Activated CD8-positive, alpha-beta T cell treated with anti-CD3 and anti-CD28 coated beads for 36 hours (primary cell): ENCODE results near the gene ARMC6. TPM values are rescaled to one million over a fixed set of nuclear protein-coding genes. Genes with fewer than 3 reads are reported as not detected.

Experiments
- ATAC-seq: fragments of 200-7000 bp; cut with Tn5 transposase; one replicate; pipeline ENCODE4 v1.10.0; 2021; ENCODE audit warnings: mild to moderate bottlenecking, moderate library complexity
- CTCF ChIA-PET: fragments of 350-600 bp; sonication (Branson Sonifier 250); formaldehyde crosslinking; loops from one replicate; lab custom pipeline; 2021; ENCODE audit warnings: antibody characterized with exemption; lab: Charles Lee
- POLR2A ChIA-PET: fragments of 350-600 bp; sonication (Branson Sonifier 250); formaldehyde crosslinking; loops from one replicate; lab custom pipeline; 2021; ENCODE audit warnings: antibody characterized with exemption; lab: Charles Lee
- DNase-seq: peaks from one replicate; pipeline ENCODE4 v3.0.0-alpha.2; 2020
- H3K27ac Mint-ChIP-seq: one replicate; pipeline ENCODE4 v1.8.0; 2021; ENCODE audit warnings: mild to moderate bottlenecking, mixed read lengths
- H3K27me3 Mint-ChIP-seq: one replicate; pipeline ENCODE4 v1.8.0; 2021; ENCODE audit warnings: mixed read lengths
- H3K36me3 Mint-ChIP-seq: one replicate; pipeline ENCODE4 v1.8.0; 2021; ENCODE audit warnings: low read depth, mixed read lengths
- H3K4me1 Mint-ChIP-seq: one replicate; pipeline ENCODE4 v1.8.0; 2021; ENCODE audit warnings: low read depth, mixed read lengths
- H3K4me3 Mint-ChIP-seq: one replicate; pipeline ENCODE4 v1.8.0; 2021; ENCODE audit warnings: mild to moderate bottlenecking, moderate library complexity, mixed read lengths
- H3K9me3 Mint-ChIP-seq: one replicate; pipeline ENCODE4 v1.8.0; 2021; ENCODE audit warnings: mixed read lengths
- intact Hi-C: fragments of 100-400 bp; cut with micrococcal nuclease; formaldehyde crosslinking; loops from one replicate; pipeline ENCODE4 v1.10.0; 2022
- total RNA-seq, 2 experiments: library from RNA; stranded (reverse); gene quantifications; one replicate each; pipeline ENCODE4 v1.2.3, GENCODE V29; 2021
- TF ChIP-seq, protein P1 (sequence below): fragments of 200-600 bp; IDR thresholded peaks from one replicate; pipeline ENCODE4 v1.8.0; 2022; ENCODE audit warnings: antibody characterized with exemption, mild to moderate bottlenecking

The ARMC6 gene
- total RNA-seq, 2 experiments from 2014 or later = 34.2 to 42.8 TPM

DNA sequence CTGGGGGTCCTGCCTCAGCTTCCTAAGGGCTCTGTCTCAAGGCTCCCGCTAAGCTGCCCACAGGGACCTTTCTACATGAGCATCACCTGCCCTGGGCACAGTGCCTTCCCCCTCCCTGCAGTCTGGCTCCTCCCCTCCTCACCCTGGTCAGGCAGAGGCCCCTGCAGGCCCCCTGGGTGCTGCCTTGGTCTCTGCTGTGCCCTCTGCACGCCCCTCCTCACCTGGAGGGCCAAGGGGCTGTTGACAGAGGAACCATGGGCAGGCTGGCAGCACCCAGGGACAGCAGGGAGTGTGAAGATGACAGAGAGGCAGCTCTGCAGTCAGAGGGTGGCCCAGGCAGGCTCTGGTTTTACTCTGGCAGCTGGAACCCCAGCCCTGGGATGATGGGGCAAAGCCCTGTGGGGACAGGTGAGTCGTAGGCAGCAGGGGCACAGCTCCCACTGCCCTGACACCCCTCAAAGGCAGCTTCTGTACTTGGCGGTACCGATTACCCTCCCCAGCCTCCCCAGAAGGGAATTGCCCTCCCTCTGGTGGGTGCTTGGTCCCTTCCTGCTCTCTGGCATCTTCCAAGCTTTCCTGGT is 43.2 kb upstream of the ARMC6 start:
- TF ChIP-seq, protein P1, sequence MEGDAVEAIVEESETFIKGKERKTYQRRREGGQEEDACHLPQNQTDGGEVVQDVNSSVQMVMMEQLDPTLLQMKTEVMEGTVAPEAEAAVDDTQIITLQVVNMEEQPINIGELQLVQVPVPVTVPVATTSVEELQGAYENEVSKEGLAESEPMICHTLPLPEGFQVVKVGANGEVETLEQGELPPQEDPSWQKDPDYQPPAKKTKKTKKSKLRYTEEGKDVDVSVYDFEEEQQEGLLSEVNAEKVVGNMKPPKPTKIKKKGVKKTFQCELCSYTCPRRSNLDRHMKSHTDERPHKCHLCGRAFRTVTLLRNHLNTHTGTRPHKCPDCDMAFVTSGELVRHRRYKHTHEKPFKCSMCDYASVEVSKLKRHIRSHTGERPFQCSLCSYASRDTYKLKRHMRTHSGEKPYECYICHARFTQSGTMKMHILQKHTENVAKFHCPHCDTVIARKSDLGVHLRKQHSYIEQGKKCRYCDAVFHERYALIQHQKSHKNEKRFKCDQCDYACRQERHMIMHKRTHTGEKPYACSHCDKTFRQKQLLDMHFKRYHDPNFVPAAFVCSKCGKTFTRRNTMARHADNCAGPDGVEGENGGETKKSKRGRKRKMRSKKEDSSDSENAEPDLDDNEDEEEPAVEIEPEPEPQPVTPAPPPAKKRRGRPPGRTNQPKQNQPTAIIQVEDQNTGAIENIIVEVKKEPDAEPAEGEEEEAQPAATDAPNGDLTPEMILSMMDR = no peak
- DNase-seq = no peak
- ChIA-PET POLR2A (no interaction called here), CTCF (no interaction called here)
- Mint-ChIP-seq H3K36me3 (peaks cover 16% of the 10 kb centered on the region), H3K4me1 (no peaks in the 10 kb centered on the region), H3K9me3 (no peaks in the 10 kb centered on the region), H3K4me3 (no peak overlapping the region), H3K27ac (no peak overlapping the region), H3K27me3 (peaks cover 3% of the 10 kb centered on the region)
- intact Hi-C loops = no loop called here
- no peak for ATAC-seq

DNA sequence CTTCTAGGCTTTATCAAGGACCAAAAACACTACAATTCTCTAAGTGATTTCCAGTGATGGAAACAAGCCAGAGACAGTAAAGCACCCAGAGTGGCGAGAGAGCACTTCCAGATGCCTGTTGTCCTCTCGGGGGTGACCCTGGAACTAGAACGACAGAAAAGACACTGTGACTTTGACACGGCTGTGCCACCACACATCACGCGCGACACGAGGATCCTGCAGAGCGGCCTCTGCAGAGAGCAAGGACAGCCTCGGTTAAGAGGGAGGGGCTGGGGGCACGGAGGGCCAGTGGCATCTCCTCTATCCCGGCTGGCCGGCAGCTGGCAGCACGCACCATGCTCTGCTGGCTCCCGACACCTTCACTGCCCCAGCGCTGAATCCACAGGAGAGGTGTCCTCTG is 42.4 kb upstream of the ARMC6 start:
- TF ChIP-seq, protein P1 = no peak
- no peak overlapping the region for H3K4me3 Mint-ChIP-seq
- POLR2A ChIA-PET = no interaction called here
- H3K27me3 Mint-ChIP-seq = no peaks in the 10 kb centered on the region
- DNase-seq (no peak), ATAC-seq (no peak)
- intact Hi-C loops = no loop called here
- CTCF ChIA-PET = no interaction called here
- no peaks in the 10 kb centered on the region for H3K4me1 Mint-ChIP-seq
- no peak overlapping the region for H3K27ac Mint-ChIP-seq
- no peaks in the 10 kb centered on the region for H3K9me3 Mint-ChIP-seq
- H3K36me3 Mint-ChIP-seq = peaks cover 18% of the 10 kb centered on the region

DNA sequence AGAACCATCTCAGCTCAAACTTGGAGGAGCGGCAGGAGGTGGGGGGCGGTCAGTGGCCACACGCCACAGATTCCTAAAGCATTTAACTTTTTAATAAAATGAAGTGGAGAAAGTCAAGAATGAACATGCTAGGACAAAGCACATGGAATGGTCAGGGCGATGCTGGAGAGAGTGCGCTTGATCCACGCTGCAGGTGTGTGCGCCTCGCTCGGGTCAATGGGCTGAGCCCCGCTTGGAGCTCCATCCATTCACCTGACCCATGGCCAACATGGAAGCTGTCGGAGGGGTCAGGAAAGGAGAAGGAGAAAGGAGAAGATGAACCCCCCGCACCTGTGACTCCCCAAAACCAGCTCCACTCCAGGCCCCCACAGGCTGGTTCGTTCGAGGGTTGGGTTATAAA is 41.9 kb upstream of the ARMC6 start:
- POLR2A ChIA-PET = no interaction called here
- intact Hi-C loops = no loop called here
- TF ChIP-seq, protein P1 = no peak
- Mint-ChIP-seq H3K27ac (no peak overlapping the region), H3K4me1 (no peaks in the 10 kb centered on the region), H3K4me3 (no peak overlapping the region), H3K36me3 (peaks cover 18% of the 10 kb centered on the region), H3K9me3 (no peaks in the 10 kb centered on the region), H3K27me3 (no peaks in the 10 kb centered on the region)
- CTCF ChIA-PET = no interaction called here
- ATAC-seq (no peak), DNase-seq (no peak)

DNA sequence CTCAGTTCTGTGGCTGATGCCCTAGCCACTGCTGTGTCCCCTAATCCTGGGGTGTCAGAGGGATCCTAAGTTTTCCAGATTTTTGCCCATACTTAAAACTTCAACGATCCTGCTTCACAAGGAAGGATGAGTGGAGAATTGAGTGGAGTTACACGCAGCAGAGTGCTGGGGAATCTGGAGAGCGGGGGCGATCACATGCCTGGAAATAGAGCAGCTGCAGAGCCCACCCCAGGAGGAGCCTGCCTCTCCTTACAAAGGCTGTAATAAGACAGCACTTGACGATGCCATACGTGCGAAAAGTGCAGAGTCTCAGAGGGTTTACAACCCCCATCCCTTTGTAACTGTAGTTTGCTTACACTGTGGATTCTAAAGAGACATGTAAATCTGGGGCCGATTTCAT is 40.7 kb upstream of the ARMC6 start:
- ChIA-PET POLR2A (no interaction called here), CTCF (no interaction called here)
- DNase-seq (no peak), ATAC-seq (no peak)
- H3K9me3 Mint-ChIP-seq = no peaks in the 10 kb centered on the region
- H3K27ac Mint-ChIP-seq = no peak overlapping the region
- intact Hi-C loops = no loop called here
- H3K36me3 Mint-ChIP-seq = peaks cover 21% of the 10 kb centered on the region
- H3K27me3 Mint-ChIP-seq = no peaks in the 10 kb centered on the region
- no peak overlapping the region for H3K4me3 Mint-ChIP-seq
- TF ChIP-seq, protein P1 = no peak
- H3K4me1 Mint-ChIP-seq = no peaks in the 10 kb centered on the region

- H3K27me3 Mint-ChIP-seq = no peaks in the 10 kb centered on the region
- POLR2A ChIA-PET = no interaction called here
- ATAC-seq (no peak), DNase-seq (no peak)
- intact Hi-C loops = no loop called here
- H3K4me3 Mint-ChIP-seq = no peak overlapping the region
- no peaks in the 10 kb centered on the region for H3K4me1 Mint-ChIP-seq
- H3K27ac Mint-ChIP-seq = no peak overlapping the region
- H3K36me3 Mint-ChIP-seq = peaks cover 21% of the 10 kb centered on the region
- no peaks in the 10 kb centered on the region for H3K9me3 Mint-ChIP-seq
- TF ChIP-seq, protein P1 = no peak
- CTCF ChIA-PET = no interaction called here
Measured at GRCh38 chr19:18993115-18993514, 40.3 kb upstream of the ARMC6 start.
